WERI-Rb-1 (cell line): ENCODE results near the gene PBXIP1.

Experiments used
- DNase-seq: peaks from one replicate; pipeline ENCODE4 v3.0.0-alpha.2; 2020
- H3K27ac ChIP-seq: fragments of 250-450 bp; sonication (Bioruptor Pico); 2 replicates; pipeline ENCODE4 v1.5.1; 2020; ENCODE audit warnings: mild to moderate bottlenecking, moderate library complexity
- H3K27me3 ChIP-seq: fragments of 250-450 bp; sonication (Bioruptor Pico); 2 replicates; pipeline ENCODE4 v1.5.1; 2021; ENCODE audit warnings: mild to moderate bottlenecking, low read depth, moderate library complexity; ENCODE audit not compliant: insufficient read depth, severe bottlenecking
- H3K36me3 ChIP-seq: fragments of 250-450 bp; sonication (Bioruptor Pico); 2 replicates; pipeline ENCODE4 v1.5.1; 2020; ENCODE audit warnings: mild to moderate bottlenecking, moderate library complexity
- H3K4me3 ChIP-seq: 2 replicates; pipeline ENCODE4 v1.5.1; 2011; ENCODE audit warnings: low read depth, mild to moderate bottlenecking, control low read depth, low read length
- H3K9me3 ChIP-seq: fragments of 250-450 bp; sonication (Bioruptor Pico); 2 replicates; pipeline ENCODE4 v1.5.1; 2021; ENCODE audit warnings: mild to moderate bottlenecking, moderate library complexity; ENCODE audit not compliant: severe bottlenecking
- CTCF ChIP-seq: IDR thresholded peaks from 2 replicates; pipeline ENCODE4 v1.5.1; 2011; ENCODE audit warnings: low read depth, mild to moderate bottlenecking, control low read depth, inconsistent platforms, low read length

The PBXIP1 gene

GRCh38 chr1:154934358-154934948, 21.4 kb downstream of the PBXIP1 start:
- Histone ChIP-seq H3K36me3 (peaks cover 4% of the 10 kb centered on the region; the same call in 1 of the 2 replicates), H3K27me3 (no peaks in the 10 kb centered on the region), H3K27ac (no peak overlapping the region), H3K4me3 (no peak overlapping the region), H3K9me3 (peaks cover 7% of the 10 kb centered on the region)
- no peak for TF ChIP-seq CTCF
- DNase-seq, result no peak

DNA sequence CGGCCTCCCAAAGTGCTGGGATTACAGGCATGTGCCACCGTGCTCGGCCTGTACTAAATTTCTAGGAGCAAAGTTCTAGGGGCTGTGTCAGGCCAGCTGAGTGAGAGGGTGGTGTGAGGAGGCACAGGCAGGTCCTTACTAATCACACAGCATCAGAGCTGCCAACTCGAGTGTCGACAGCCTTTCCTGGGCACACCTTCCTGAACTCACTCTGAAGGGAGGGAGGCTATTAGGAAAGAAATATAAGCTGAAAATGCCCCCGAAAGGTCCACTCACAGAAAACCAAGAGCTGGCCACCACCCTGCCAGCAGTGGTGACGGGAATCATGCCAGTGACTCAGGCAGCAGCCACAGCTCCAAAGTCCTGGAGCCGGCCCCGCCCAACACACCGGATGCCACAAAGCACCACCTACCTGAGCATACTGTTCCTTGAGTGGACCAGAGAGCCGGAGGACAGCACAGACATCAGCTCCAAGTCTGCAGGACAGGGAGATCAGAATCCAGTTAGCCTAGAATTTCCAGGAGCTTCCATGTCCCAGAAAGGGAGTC, 23.9 kb downstream of the PBXIP1 start:
- TF ChIP-seq CTCF, result no peak
- DNase-seq, result no peak

GRCh38 chr1:154926201-154926600, 29.7 kb downstream of the PBXIP1 start:
- no peak overlapping the region for H3K4me3 ChIP-seq
- no peak for DNase-seq
- peaks cover 5% of the 10 kb centered on the region for H3K9me3 ChIP-seq
- no peak for TF ChIP-seq CTCF
- no peak overlapping the region; the same call in 1 of the 2 replicates for H3K27ac ChIP-seq
- H3K36me3 ChIP-seq, result peaks cover 50% of the 10 kb centered on the region
- H3K27me3 ChIP-seq, result no peaks in the 10 kb centered on the region

More for the DNA sequence above, 23.9 kb downstream of the PBXIP1 start:
- Histone ChIP-seq H3K36me3 (peaks cover 19% of the 10 kb centered on the region), H3K27ac (no peak overlapping the region), H3K4me3 (no peak overlapping the region), H3K27me3 (no peaks in the 10 kb centered on the region), H3K9me3 (peaks cover 7% of the 10 kb centered on the region)

DNA sequence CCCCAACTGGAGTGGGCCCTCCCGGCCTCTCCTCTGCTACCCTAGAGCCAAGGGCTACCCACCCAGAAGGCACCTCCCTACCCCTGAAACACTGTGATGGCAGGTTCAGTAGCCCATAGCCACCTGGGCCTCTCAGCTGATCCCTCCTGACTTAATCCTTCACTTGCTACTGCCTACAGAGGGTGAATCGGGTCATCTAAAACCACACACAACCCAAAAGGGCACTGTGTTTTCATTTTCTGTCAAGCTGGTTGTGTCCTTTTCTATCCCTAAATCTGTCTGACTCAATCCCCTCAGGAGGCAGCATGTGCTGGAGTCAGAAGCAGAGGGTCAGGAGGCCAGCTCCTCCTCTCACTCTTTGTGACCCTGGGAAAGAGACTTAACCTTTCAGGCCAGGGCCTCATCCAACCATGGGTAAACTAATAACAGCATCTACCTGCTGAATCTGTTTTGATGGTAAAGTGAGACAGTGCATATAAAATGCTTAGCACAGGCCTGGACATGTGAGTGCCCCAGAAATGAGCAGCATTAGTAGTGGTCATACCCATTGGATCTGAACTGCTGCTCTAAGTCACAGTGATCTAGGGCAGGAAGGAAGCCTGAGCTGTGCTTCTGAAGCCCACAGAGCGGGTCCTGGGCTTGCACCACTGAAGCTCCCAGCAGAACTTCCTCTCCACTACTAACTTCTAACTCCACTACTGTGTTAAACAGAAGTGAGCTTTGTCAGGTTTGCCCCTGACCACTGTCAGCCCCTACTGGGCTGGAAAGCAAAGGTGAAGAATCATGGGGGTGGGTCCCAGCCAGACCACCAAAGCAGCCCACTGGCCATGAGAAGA, 30.3 kb downstream of the PBXIP1 start:
- peak overlapping the region; percentile 10 for H3K27ac ChIP-seq
- H3K9me3 ChIP-seq, result peaks cover 5% of the 10 kb centered on the region
- no peak for DNase-seq
- H3K36me3 ChIP-seq, result peaks cover 50% of the 10 kb centered on the region
- no peak for TF ChIP-seq CTCF
- no peak overlapping the region for H3K4me3 ChIP-seq
- H3K27me3 ChIP-seq, result no peaks in the 10 kb centered on the region

GRCh38 chr1:154923695-154924094, 32.2 kb downstream of the PBXIP1 start:
- H3K27me3 ChIP-seq, result no peaks in the 10 kb centered on the region
- TF ChIP-seq CTCF, result no peak
- DNase-seq, result no peak
- peaks cover 45% of the 10 kb centered on the region for H3K36me3 ChIP-seq
- H3K9me3 ChIP-seq, result peaks cover 5% of the 10 kb centered on the region
- H3K27ac ChIP-seq, result no peak overlapping the region
- H3K4me3 ChIP-seq, result no peak overlapping the region
